Measurements from ENCODE around the gene PCDHGA4.
"Not testable (repeated sequence)": the region's sequence is repeated elsewhere in the genome, so short reads cannot be mapped to it uniquely, and the experiment has no call there.

GRCh38 chr5:141332571-141332970, 22.2 kb upstream of the PCDHGA4 start:
- TF ChIP-seq CTCF (IDR thresholded peaks at IDR 0.05; ENCODE audit: poor library complexity); EZH2 (IDR thresholded peaks at IDR 0.05; ENCODE audit: borderline replicate concordance); EZH2phosphoT487 (IDR thresholded peaks at IDR 0.05; ENCODE audit: low read depth, severe bottlenecking, unreplicated experiment): not testable (repeated sequence)

Measured in hepatocyte (in vitro differentiated cells).